Neural crest cell (in vitro differentiated cells): Measurements from ENCODE around the gene PAH. TPM values are rescaled to one million over a fixed set of nuclear protein-coding genes. Genes with fewer than 3 reads are reported as not detected.

Experiments used
- DNase-seq: peaks from one replicate; pipeline ENCODE4 v3.0.0; 2021; ENCODE audit warnings: low read depth, mixed read lengths, low spot score
- H3K27ac Mint-ChIP-seq: one replicate; pipeline ENCODE4 v1.8.0; 2021; ENCODE audit warnings: mild to moderate bottlenecking, mixed read lengths; ENCODE audit not compliant: unreplicated experiment
- H3K27me3 Mint-ChIP-seq: 2 replicates; pipeline ENCODE4 v1.8.0; 2021; ENCODE audit warnings: low read depth, mild to moderate bottlenecking, mixed read lengths
- H3K36me3 Mint-ChIP-seq: 2 replicates; pipeline ENCODE4 v1.8.0; 2021; ENCODE audit warnings: low read depth, mild to moderate bottlenecking, mixed read lengths
- H3K4me1 Mint-ChIP-seq: 2 replicates; pipeline ENCODE4 v1.8.0; 2021; ENCODE audit warnings: mixed read lengths
- H3K4me3 Mint-ChIP-seq: one replicate; pipeline ENCODE4 v1.8.0; 2021; ENCODE audit warnings: mild to moderate bottlenecking, mixed read lengths
- H3K9me3 Mint-ChIP-seq: 2 replicates; pipeline ENCODE4 v1.8.0; 2021; ENCODE audit warnings: mixed read lengths
- CTCF ChIP-seq: fragments of 200-600 bp; sonication (generic); conservative IDR thresholded peaks from 2 replicates; pipeline ENCODE4 v1.5.0; 2021; ENCODE audit warnings: antibody characterized with exemption, mild to moderate bottlenecking
- total RNA-seq: library from RNA; stranded (reverse); gene quantifications from 2 replicates; pipeline ENCODE4 v1.2.1, GENCODE V29; 2021

The PAH gene
- total RNA-seq, 1 donor from 2014 or later, result not detected

- Mint-ChIP-seq H3K9me3 (peaks cover 3% of the 10 kb centered on the region), H3K4me3 (peak overlapping the region; percentile 83), H3K4me1 (peaks cover 54% of the 10 kb centered on the region), H3K36me3 (peaks cover 3% of the 10 kb centered on the region), H3K27ac (no peak overlapping the region), H3K27me3 (peaks cover 97% of the 10 kb centered on the region)
- TF ChIP-seq CTCF, result no peak
- DNase-seq, result no peak
These were observed 42.3 kb upstream of the PAH start for GRCh38 chr12:102959391-102959790.

DNA sequence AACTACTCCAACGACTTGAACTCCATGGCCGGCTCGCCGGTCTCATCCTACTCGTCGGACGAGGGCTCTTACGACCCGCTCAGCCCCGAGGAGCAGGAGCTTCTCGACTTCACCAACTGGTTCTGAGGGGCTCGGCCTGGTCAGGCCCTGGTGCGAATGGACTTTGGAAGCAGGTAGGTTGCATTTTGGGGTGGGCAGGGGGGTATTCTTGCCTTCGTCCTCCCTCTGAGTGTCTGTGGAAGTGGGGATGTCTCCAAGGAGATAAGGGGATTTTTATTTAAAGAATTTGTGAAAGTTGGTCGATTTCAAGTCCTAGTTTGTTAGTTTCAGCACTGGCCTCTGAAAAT lies 41.8 kb upstream of the PAH start:
- Mint-ChIP-seq H3K27me3 (peaks cover 97% of the 10 kb centered on the region), H3K4me3 (peak overlapping the region; percentile 83), H3K4me1 (peaks cover 50% of the 10 kb centered on the region)

GRCh38 chr12:102958073-102958829 lies 41.2 kb upstream of the PAH start:
- H3K9me3 Mint-ChIP-seq, result no peaks in the 10 kb centered on the region
- H3K27me3 Mint-ChIP-seq, result peaks cover 97% of the 10 kb centered on the region
- no peak for TF ChIP-seq CTCF
- H3K27ac Mint-ChIP-seq, result no peak overlapping the region
- H3K36me3 Mint-ChIP-seq, result no peaks in the 10 kb centered on the region
- H3K4me3 Mint-ChIP-seq, result peak overlapping the region; percentile 93
- H3K4me1 Mint-ChIP-seq, result peaks cover 50% of the 10 kb centered on the region
- DNase-seq, result peak; percentile 59

More for the DNA sequence above, 41.8 kb upstream of the PAH start:
- Mint-ChIP-seq H3K9me3 (peaks cover under 1% of the 10 kb centered on the region), H3K36me3 (peaks cover under 1% of the 10 kb centered on the region), H3K27ac (no peak overlapping the region)
- no peak for TF ChIP-seq CTCF
- no peak for DNase-seq

- H3K4me3 Mint-ChIP-seq, result peak within 1 kb of the TSS; percentile 93
- H3K36me3 Mint-ChIP-seq, result no peaks in the 10 kb centered on the region
- H3K27ac Mint-ChIP-seq, result peak within 1 kb of the TSS; percentile 93
- DNase-seq, result no peak
- H3K4me1 Mint-ChIP-seq, result peaks cover 46% of the 10 kb centered on the region
- H3K27me3 Mint-ChIP-seq, result peaks cover 97% of the 10 kb centered on the region
- TF ChIP-seq CTCF, result no peak
- H3K9me3 Mint-ChIP-seq, result no peaks in the 10 kb centered on the region
These were observed 40.5 kb upstream of the PAH start, which contains the start of gene ASCL1 for GRCh38 chr12:102957339-102958050. TSS of gene ASCL1 (plus strand) at chr12:102957674. CDS start at chr12:102958245, 571 bp downstream.

DNA sequence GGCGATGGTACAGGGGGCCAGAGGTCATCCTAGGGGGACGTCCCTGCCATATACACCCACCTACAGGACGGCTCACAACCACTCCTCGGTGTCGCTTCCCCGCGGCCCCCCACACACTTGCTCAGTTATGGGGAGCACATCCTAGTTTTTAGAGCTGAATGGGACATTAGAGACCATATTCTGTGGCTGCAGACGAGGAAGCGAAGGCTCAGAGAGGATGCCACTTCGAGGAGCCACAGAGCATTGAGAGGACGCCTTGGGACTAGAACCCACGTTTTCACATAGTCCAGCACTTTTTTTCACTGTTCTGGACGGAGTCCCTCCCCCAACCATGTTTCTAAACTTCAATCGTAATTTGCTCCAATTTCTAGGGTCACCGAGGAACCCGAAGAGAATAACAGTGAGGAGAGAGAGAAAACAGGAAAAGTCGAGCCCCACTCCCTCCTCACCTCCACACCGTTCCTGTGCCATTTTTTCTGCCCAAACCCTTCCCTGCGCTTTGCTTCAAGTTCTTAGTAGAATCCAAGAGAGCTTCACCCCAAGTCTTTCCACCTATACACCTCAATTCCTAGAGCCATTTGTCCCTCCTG lies 39.8 kb upstream of the PAH start:
- no peak for TF ChIP-seq CTCF
- H3K9me3 Mint-ChIP-seq, result no peaks in the 10 kb centered on the region
- no peak for DNase-seq
- peaks cover 46% of the 10 kb centered on the region for H3K4me1 Mint-ChIP-seq
- H3K4me3 Mint-ChIP-seq, result peak overlapping the region; percentile 87
- H3K27ac Mint-ChIP-seq, result no peak overlapping the region
- peaks cover 97% of the 10 kb centered on the region for H3K27me3 Mint-ChIP-seq
- no peaks in the 10 kb centered on the region for H3K36me3 Mint-ChIP-seq
